K562 (cell line): ENCODE results near the gene PREX1. TPM values are rescaled to one million over a fixed set of nuclear protein-coding genes. Genes with fewer than 3 reads are reported as not detected.

ENCODE experiments used
- DACH1 ChIP-seq: fragments of 450-650 bp; IDR thresholded peaks from 2 replicates; pipeline ENCODE4 v1.6.1; 2018; ENCODE audit not compliant: partially characterized antibody
- FOXM1 ChIP-seq, 2 experiments: fragments of 450-650 bp in 1 of 2; sonication (generic) in 1 of 2; formaldehyde crosslinking in 1 of 2; IDR thresholded peaks; 2 replicates each; pipeline versions ENCODE4 v1.6.1 to v1.9.0; 2017 to 2022; ENCODE audit warnings: low read depth in 2 of 2, mild to moderate bottlenecking in 2 of 2, missing genetic modification reagents in 1 of 2, moderate library complexity in 1 of 2
- ZNF253 ChIP-seq: fragments of 250-450 bp; sonication (Bioruptor Pico); conservative IDR thresholded peaks from 2 replicates; pipeline ENCODE4 v1.6.1; 2021; ENCODE audit warnings: mild to moderate bottlenecking
- ZNF740 ChIP-seq, 3 experiments: fragments of 200-800 bp in 1 of 3; sonication (Bioruptor generic) in 1 of 3; sonication (generic) in 1 of 3; formaldehyde crosslinking in 1 of 3; IDR thresholded peaks; 2 replicates each; pipeline versions ENCODE4 v1.6.1 to v1.8.0; 2016 to 2022; ENCODE audit warnings: mild to moderate bottlenecking in 2 of 3, missing compliant biosample characterization in 2 of 3, missing genetic modification characterization in 2 of 3, missing genetic modification reagents in 1 of 3
- polyA plus RNA-seq, 8 experiments: library from polyadenylated mRNA; depleted of rRNA in 4 of 8; stranded (reverse) in 5 of 8; unstranded in 3 of 8; fragments of >200 nt; fragmentation: Nextera tagmentation in 2 of 8; fragmentation: Illumina TruSeq in 1 of 8; extraction: Ambion mirVana in 2 of 8; extraction: Trizol in 1 of 8; gene quantifications; 2 replicates each; pipeline versions ENCODE4 v1.2.1 to v1.2.3, GENCODE V29; 2011 to 2014; ENCODE audit warnings: inconsistent platforms in 1 of 8, missing spikeins in 1 of 8
- total RNA-seq, 7 experiments: library from RNA; depleted of rRNA in 6 of 7; stranded (reverse); fragments of >200 nt in 6 of 7; fragmentation: Illumina TruSeq in 2 of 7; extraction: Trizol in 2 of 7; gene quantifications; 2 replicates each; pipeline versions ENCODE4 v1.2.1 to v1.2.3, GENCODE V29; 2011 to 2021; ENCODE audit warnings: low replicate concordance in 1 of 7
- TF ChIP-seq, protein P1 (sequence below): fragments of 250-450 bp; sonication (Bioruptor Pico); IDR thresholded peaks from 2 replicates; pipeline ENCODE4 v1.5.0; 2021; ENCODE audit warnings: mild to moderate bottlenecking, borderline replicate concordance
- TF ChIP-seq, protein P2 (sequence below), 2 experiments: fragments of 450-650 bp; formaldehyde crosslinking in 1 of 2; IDR thresholded peaks; 2 replicates each; pipeline versions ENCODE4 v1.4.0 to v1.6.1; 2014 to 2020; ENCODE audit warnings: mild to moderate bottlenecking in 2 of 2, borderline replicate concordance in 1 of 2, low read depth in 1 of 2

Gene PREX1
- total and polyA plus RNA-seq, 9 of the 15 experiments (the other 6 are each of a cell fraction or from before 2014, with no cell fraction given) = 0.37 to 10.4 (median 4.8) TPM

DNA sequence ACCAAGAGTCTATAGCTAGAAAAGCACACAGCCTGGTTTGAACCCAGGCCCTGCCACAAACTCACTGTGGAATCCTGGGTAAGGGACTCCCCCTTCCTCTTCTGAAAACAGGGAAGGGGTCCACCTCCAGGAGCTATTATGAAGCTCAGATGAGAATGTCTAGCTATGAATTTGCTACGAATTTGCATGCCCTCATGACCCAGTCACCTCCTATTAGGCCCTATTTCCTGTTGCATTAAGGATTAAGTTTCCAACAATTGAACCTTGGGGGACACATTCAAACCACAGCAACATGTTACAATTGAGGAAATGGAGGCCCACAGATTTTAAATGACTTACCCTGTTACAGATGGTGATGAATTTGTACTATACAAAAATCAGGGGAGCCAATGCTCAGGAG lies 46.2 kb downstream of the PREX1 start (continued):
- TF ChIP-seq, protein P1, sequence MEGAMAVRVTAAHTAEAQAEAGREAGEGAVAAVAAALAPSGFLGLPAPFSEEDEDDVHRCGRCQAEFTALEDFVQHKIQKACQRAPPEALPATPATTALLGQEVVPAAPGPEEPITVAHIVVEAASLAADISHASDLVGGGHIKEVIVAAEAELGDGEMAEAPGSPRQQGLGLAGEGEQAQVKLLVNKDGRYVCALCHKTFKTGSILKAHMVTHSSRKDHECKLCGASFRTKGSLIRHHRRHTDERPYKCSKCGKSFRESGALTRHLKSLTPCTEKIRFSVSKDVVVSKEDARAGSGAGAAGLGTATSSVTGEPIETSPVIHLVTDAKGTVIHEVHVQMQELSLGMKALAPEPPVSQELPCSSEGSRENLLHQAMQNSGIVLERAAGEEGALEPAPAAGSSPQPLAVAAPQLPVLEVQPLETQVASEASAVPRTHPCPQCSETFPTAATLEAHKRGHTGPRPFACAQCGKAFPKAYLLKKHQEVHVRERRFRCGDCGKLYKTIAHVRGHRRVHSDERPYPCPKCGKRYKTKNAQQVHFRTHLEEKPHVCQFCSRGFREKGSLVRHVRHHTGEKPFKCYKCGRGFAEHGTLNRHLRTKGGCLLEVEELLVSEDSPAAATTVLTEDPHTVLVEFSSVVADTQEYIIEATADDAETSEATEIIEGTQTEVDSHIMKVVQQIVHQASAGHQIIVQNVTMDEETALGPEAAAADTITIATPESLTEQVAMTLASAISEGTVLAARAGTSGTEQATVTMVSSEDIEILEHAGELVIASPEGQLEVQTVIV (CRISPR knock-in tag) = no peak
- TF ChIP-seq FOXM1 (IDR thresholded peaks at IDR 0.05; ENCODE audit: low read depth) = no peak
- no peak for TF ChIP-seq FOXM1 (CRISPR knock-in tag; IDR thresholded peaks at IDR 0.05; ENCODE audit: low read depth)
- TF ChIP-seq DACH1 = no peak
- TF ChIP-seq ZNF253 (CRISPR knock-in tag) = no peak
- no peak for TF ChIP-seq ZNF740 (CRISPR knock-in tag; IDR thresholded peaks at IDR 0.05)
- no peak for TF ChIP-seq ZNF740 (tag; IDR thresholded peaks at IDR 0.05)
- TF ChIP-seq, protein P2, sequence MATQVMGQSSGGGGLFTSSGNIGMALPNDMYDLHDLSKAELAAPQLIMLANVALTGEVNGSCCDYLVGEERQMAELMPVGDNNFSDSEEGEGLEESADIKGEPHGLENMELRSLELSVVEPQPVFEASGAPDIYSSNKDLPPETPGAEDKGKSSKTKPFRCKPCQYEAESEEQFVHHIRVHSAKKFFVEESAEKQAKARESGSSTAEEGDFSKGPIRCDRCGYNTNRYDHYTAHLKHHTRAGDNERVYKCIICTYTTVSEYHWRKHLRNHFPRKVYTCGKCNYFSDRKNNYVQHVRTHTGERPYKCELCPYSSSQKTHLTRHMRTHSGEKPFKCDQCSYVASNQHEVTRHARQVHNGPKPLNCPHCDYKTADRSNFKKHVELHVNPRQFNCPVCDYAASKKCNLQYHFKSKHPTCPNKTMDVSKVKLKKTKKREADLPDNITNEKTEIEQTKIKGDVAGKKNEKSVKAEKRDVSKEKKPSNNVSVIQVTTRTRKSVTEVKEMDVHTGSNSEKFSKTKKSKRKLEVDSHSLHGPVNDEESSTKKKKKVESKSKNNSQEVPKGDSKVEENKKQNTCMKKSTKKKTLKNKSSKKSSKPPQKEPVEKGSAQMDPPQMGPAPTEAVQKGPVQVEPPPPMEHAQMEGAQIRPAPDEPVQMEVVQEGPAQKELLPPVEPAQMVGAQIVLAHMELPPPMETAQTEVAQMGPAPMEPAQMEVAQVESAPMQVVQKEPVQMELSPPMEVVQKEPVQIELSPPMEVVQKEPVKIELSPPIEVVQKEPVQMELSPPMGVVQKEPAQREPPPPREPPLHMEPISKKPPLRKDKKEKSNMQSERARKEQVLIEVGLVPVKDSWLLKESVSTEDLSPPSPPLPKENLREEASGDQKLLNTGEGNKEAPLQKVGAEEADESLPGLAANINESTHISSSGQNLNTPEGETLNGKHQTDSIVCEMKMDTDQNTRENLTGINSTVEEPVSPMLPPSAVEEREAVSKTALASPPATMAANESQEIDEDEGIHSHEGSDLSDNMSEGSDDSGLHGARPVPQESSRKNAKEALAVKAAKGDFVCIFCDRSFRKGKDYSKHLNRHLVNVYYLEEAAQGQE (IDR thresholded peaks at IDR 0.05; ENCODE audit: borderline replicate concordance) = no peak
- TF ChIP-seq, protein P2 (CRISPR knock-in tag; IDR thresholded peaks at IDR 0.05; ENCODE audit: low read depth) = no peak
